Measurements from ENCODE around the gene ADPRS.

GRCh38 chr1:36139521-36139920 lies 50.8 kb downstream of the ADPRS start:
- TF ChIP-seq, protein P1, sequence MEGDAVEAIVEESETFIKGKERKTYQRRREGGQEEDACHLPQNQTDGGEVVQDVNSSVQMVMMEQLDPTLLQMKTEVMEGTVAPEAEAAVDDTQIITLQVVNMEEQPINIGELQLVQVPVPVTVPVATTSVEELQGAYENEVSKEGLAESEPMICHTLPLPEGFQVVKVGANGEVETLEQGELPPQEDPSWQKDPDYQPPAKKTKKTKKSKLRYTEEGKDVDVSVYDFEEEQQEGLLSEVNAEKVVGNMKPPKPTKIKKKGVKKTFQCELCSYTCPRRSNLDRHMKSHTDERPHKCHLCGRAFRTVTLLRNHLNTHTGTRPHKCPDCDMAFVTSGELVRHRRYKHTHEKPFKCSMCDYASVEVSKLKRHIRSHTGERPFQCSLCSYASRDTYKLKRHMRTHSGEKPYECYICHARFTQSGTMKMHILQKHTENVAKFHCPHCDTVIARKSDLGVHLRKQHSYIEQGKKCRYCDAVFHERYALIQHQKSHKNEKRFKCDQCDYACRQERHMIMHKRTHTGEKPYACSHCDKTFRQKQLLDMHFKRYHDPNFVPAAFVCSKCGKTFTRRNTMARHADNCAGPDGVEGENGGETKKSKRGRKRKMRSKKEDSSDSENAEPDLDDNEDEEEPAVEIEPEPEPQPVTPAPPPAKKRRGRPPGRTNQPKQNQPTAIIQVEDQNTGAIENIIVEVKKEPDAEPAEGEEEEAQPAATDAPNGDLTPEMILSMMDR (IDR thresholded peaks at IDR 0.05) = no peak
- TF ChIP-seq POLR2A (IDR thresholded peaks at IDR 0.05) = no peak
